Chondrocyte (in vitro differentiated cells): ENCODE data around the gene PICK1. TPM values are rescaled to one million over a fixed set of nuclear protein-coding genes. Genes with fewer than 3 reads are reported as not detected.

Source experiments
- DNase-seq: peaks from one replicate; pipeline ENCODE4 v3.0.0; 2021; ENCODE audit warnings: mixed read lengths, low spot score
- H3K27ac Mint-ChIP-seq: one replicate; pipeline ENCODE4 v1.8.0; 2021; ENCODE audit warnings: mild to moderate bottlenecking, moderate library complexity, mixed read lengths; ENCODE audit not compliant: unreplicated experiment
- H3K27me3 Mint-ChIP-seq: 2 replicates; pipeline ENCODE4 v1.8.0; 2021; ENCODE audit warnings: low read depth, mixed read lengths
- H3K36me3 Mint-ChIP-seq: 2 replicates; pipeline ENCODE4 v1.8.0; 2021; ENCODE audit warnings: low read depth, mixed read lengths
- H3K4me1 Mint-ChIP-seq: 2 replicates; pipeline ENCODE4 v1.8.0; 2021; ENCODE audit warnings: low read depth, mild to moderate bottlenecking, mixed read lengths
- H3K4me3 Mint-ChIP-seq: one replicate; pipeline ENCODE4 v1.8.0; 2021; ENCODE audit warnings: mild to moderate bottlenecking, moderate library complexity, mixed read lengths; ENCODE audit not compliant: unreplicated experiment
- H3K9me3 Mint-ChIP-seq: 2 replicates; pipeline ENCODE4 v1.8.0; 2021; ENCODE audit warnings: low read depth, mixed read lengths
- total RNA-seq: library from RNA; stranded (reverse); gene quantifications from 3 replicates; pipeline ENCODE4 v1.2.1, GENCODE V29; 2021
- TF ChIP-seq, protein P1 (sequence below): fragments of 200-600 bp; sonication (generic); IDR thresholded peaks from 2 replicates; pipeline ENCODE4 v1.5.0; 2021; ENCODE audit warnings: antibody characterized with exemption, mild to moderate bottlenecking, moderate library complexity

The PICK1 gene
- total RNA-seq, 1 donor from 2014 or later, result 13.5 TPM

DNA sequence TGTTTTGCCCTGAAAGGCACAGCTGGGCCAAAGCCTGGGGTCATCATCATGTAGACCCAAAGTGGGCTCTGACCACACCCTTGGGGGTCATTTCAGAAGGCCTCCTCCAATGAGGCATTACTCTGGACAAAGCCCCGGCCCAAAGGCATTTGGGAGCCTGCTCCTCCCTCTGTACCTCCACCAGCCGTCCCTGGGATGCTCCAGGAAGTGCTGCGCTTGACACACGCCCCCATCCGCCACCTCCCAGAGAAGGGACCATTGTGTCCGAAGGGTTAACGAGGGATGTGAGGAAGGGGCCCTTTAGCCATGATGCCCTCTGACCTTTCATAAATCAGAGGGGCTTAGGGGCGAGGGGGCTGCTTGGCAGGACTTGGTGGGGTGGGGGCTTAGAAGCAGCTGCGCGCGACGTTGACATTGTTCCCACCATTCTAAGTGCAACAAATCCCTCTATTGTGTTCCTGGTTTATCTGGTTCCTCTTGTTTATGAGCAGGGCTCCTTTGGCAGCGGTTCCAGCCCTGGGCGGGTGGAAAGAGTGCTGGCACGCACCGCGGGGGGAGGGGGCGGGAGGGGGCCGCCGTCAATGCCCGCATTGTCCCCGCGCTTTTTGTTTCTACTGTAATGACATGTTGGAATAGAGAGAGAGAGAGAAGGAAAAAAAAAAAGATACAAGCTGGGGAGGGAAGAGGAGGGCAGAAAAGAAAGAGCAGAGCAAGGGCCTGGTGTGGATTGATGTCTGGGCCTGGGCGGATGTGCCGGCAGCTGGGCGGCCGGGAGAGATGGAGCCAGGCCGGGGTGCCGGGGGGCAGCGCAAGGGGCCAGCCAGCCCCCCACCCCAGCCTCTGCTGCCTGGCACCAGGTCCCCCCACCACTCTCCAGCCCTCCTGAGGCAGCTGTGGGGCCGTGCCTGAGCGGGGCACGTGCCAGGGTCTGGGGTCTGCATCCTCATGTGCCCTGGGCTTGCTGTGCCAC, 40.7 kb upstream of the PICK1 start:
- DNase-seq, result no peak
- Mint-ChIP-seq H3K9me3 (no peaks in the 10 kb centered on the region), H3K36me3 (no peaks in the 10 kb centered on the region), H3K4me3 (no peak overlapping the region), H3K27ac (no peak overlapping the region), H3K27me3 (peaks cover 2% of the 10 kb centered on the region), H3K4me1 (peaks cover 19% of the 10 kb centered on the region)
- TF ChIP-seq, protein P1, sequence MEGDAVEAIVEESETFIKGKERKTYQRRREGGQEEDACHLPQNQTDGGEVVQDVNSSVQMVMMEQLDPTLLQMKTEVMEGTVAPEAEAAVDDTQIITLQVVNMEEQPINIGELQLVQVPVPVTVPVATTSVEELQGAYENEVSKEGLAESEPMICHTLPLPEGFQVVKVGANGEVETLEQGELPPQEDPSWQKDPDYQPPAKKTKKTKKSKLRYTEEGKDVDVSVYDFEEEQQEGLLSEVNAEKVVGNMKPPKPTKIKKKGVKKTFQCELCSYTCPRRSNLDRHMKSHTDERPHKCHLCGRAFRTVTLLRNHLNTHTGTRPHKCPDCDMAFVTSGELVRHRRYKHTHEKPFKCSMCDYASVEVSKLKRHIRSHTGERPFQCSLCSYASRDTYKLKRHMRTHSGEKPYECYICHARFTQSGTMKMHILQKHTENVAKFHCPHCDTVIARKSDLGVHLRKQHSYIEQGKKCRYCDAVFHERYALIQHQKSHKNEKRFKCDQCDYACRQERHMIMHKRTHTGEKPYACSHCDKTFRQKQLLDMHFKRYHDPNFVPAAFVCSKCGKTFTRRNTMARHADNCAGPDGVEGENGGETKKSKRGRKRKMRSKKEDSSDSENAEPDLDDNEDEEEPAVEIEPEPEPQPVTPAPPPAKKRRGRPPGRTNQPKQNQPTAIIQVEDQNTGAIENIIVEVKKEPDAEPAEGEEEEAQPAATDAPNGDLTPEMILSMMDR, result no peak

DNA sequence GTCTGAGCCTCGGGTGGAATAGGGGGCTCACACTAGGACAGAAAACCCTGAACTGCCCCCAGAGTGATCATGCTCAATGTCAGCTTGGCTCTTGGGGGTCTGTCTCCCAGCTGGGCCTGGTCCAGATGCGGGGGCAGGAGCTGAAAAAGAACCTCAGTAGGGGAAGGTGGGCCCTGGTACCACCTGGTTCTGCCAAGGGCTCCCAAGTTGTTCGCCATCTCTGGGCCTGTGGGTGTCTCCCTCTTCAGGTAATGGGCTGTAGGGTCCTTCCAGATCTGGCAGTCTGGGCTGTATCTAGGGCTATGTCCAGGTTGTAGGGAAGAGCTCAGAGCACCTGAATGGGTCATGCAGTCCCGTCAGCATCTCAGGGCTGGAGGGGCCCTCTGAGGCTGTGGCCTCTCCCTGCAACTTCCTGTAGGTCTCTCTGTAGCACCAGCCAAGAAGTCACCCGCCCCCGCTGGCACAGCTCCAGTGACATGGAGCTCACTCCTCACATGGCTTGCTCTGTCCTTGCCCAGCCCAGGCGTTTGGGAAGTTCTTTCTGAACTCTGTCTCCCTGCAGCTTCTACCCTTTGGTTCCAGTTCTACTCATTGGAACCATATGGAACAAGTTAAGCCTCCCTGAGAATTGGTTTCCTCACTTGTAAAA, 39.8 kb upstream of the PICK1 start:
- Mint-ChIP-seq H3K9me3 (no peaks in the 10 kb centered on the region), H3K36me3 (no peaks in the 10 kb centered on the region), H3K4me3 (no peak overlapping the region), H3K27ac (peak overlapping the region; percentile 75), H3K4me1 (peaks cover 18% of the 10 kb centered on the region), H3K27me3 (peaks cover 2% of the 10 kb centered on the region)
- TF ChIP-seq, protein P1, result peak; percentile 23
- DNase-seq, result no peak

DNA sequence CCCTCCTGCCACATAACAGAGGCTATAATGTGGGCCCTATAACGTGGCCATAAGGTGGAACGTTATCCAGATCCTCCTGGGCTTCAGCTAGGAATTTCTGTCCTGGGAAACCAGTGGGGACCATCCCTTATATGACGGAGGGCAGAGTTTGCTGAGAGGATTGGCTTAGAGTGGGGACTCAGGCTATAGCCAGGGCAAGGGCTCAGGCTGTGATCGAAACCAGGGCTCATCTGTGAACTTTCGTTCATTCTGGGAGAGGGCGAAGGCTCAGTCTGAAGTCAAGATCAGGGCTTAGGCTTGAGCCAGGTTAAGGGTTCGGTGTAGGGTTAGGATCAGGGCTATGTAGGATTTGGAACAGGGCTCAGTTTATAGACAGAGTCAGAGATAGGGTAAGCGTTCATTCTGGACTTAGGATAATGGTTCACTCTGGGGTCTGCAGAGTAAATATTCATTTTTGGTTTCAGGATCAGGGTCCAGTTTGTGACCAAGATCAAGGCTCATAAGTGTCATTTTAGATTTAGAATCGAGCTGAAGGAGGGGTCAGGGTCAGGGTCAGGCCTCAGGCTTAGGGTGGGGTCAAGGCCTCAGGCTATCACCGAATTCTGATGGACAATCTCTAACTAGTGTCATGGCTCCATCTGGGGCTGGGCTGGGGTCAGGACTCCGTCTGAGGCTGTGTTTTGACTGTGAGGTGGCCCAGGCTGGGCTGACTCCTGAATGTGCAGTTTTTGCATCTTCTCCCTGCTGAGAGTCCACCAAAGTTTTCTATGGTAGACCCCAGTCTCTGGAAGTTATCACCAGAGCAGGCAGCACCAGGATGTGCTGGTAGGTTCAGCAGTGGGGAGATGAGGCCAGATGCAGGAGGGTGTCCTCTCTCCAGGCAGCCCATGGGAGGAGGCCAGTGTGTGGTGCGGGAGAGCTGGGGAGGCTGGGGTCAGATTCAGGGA, 39.0 kb upstream of the PICK1 start:
- no peaks in the 10 kb centered on the region for H3K9me3 Mint-ChIP-seq
- TF ChIP-seq, protein P1, result no peak
- H3K27me3 Mint-ChIP-seq, result no peaks in the 10 kb centered on the region
- peaks cover 11% of the 10 kb centered on the region for H3K4me1 Mint-ChIP-seq
- H3K36me3 Mint-ChIP-seq, result no peaks in the 10 kb centered on the region
- DNase-seq, result no peak
- no peak overlapping the region for H3K27ac Mint-ChIP-seq
- no peak overlapping the region for H3K4me3 Mint-ChIP-seq

DNA sequence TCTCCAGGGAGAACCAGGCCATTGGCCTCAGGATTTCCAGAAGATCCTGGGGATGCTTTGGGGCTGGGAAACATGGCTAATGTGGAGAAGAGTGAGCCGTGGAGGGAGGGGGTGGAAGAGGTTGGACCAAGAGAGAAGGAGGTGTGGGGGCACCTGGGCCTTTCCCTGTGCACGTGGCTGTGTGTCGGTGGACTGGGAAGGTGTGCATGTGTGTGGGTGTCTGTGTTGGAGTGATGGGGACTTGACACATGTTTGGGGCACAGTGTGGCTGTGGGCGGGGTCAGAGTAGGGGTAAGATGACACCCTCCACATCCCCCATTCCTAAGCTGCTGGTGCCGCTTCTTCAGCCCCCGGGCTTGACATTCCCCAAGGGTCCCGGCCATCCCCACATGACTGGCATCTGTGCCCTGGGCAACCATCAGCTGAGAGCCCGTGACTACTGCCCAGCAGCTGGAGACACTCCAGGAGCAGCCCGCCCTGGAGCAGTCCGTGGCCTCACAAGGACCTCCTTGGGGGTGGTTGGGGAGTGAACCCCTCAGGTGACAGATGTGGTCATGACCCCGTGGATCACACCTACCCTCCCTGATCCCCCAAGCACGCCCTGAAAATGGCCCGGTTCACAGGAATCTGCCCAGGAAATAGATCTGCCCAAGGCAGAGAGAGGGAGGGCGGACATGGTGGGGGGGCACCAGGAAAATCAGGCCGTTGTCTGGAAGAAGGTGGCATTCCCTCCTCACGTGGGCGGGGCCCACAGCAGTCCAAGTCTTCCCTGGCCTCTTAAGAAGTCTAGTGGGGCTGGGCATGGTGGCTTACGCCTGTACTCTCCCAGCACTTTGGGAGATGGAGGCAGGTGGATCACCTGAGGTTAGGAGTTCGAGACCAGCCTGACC, 38.0 kb upstream of the PICK1 start:
- Mint-ChIP-seq H3K4me1 (peaks cover 11% of the 10 kb centered on the region), H3K4me3 (no peak overlapping the region), H3K9me3 (no peaks in the 10 kb centered on the region), H3K36me3 (no peaks in the 10 kb centered on the region), H3K27me3 (no peaks in the 10 kb centered on the region), H3K27ac (no peak overlapping the region)
- no peak for DNase-seq
- TF ChIP-seq, protein P1, result no peak
